Mesothelial cell of epicardium (in vitro differentiated cells): Measurements from ENCODE around the gene CTSA. TPM values are rescaled to one million over a fixed set of nuclear protein-coding genes. Genes with fewer than 3 reads are reported as not detected.

Source experiments
- DNase-seq, 2 experiments: peaks; one replicate each; pipeline ENCODE4 v3.0.0; 2021; ENCODE audit warnings: low spot score in 2 of 2; ENCODE audit not compliant: unreplicated experiment in 2 of 2
- H3K27ac Mint-ChIP-seq: 2 replicates; pipeline ENCODE4 v1.8.0; 2021; ENCODE audit warnings: mixed read lengths
- H3K27me3 Mint-ChIP-seq: 2 replicates; pipeline ENCODE4 v1.8.0; 2021; ENCODE audit warnings: low read depth, mixed read lengths
- H3K36me3 Mint-ChIP-seq: 2 replicates; pipeline ENCODE4 v1.8.0; 2021; ENCODE audit warnings: mixed read lengths
- H3K4me1 Mint-ChIP-seq: 2 replicates; pipeline ENCODE4 v1.8.0; 2021; ENCODE audit warnings: mixed read lengths
- H3K4me3 Mint-ChIP-seq: 2 replicates; pipeline ENCODE4 v1.8.0; 2021; ENCODE audit warnings: mild to moderate bottlenecking, moderate library complexity, mixed read lengths
- H3K9me3 Mint-ChIP-seq: 2 replicates; pipeline ENCODE4 v1.8.0; 2021; ENCODE audit warnings: mixed read lengths
- total RNA-seq: library from RNA; stranded (reverse); gene quantifications from 3 replicates; pipeline ENCODE4 v1.2.1, GENCODE V29; 2021
- TF ChIP-seq, protein P1 (sequence below): fragments of 200-600 bp; sonication (generic); IDR thresholded peaks from one replicate; pipeline ENCODE4 v1.5.0; 2021; ENCODE audit warnings: antibody characterized with exemption; ENCODE audit not compliant: unreplicated experiment

CTSA gene
- total RNA-seq, 1 donor from 2014 or later: 86.7 TPM

DNA sequence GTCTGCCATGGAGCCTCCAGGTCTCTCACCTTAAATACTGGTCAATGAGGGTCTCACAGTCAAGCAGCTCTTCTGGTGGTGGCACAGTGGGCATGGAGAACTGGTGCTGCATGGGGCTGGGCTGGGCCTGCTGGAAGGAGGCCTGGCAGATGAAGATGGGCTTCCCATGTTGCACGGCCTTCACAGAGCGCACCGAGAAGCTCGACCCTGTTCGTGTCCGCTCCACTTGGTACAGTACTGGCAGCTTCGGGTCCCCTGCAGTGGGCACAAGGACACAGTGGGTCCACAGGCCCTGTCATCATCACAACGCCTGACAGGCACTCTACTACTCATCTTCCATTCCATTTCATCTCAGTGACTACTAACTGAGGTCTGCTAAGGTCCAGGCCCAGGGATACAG is 42.7 kb upstream of the CTSA start:
- DNase-seq: no peak
- Mint-ChIP-seq H3K36me3 (peaks cover 20% of the 10 kb centered on the region), H3K27ac (no peak overlapping the region), H3K4me3 (no peak overlapping the region), H3K27me3 (no peaks in the 10 kb centered on the region), H3K9me3 (no peaks in the 10 kb centered on the region), H3K4me1 (no peaks in the 10 kb centered on the region)
- TF ChIP-seq, protein P1, sequence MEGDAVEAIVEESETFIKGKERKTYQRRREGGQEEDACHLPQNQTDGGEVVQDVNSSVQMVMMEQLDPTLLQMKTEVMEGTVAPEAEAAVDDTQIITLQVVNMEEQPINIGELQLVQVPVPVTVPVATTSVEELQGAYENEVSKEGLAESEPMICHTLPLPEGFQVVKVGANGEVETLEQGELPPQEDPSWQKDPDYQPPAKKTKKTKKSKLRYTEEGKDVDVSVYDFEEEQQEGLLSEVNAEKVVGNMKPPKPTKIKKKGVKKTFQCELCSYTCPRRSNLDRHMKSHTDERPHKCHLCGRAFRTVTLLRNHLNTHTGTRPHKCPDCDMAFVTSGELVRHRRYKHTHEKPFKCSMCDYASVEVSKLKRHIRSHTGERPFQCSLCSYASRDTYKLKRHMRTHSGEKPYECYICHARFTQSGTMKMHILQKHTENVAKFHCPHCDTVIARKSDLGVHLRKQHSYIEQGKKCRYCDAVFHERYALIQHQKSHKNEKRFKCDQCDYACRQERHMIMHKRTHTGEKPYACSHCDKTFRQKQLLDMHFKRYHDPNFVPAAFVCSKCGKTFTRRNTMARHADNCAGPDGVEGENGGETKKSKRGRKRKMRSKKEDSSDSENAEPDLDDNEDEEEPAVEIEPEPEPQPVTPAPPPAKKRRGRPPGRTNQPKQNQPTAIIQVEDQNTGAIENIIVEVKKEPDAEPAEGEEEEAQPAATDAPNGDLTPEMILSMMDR: no peak

GRCh38 chr20:45848969-45849582 is 42.1 kb upstream of the CTSA start:
- no peak for DNase-seq
- Mint-ChIP-seq H3K36me3 (peaks cover 19% of the 10 kb centered on the region), H3K27me3 (no peaks in the 10 kb centered on the region), H3K27ac (no peak overlapping the region), H3K9me3 (no peaks in the 10 kb centered on the region), H3K4me3 (no peak overlapping the region), H3K4me1 (no peaks in the 10 kb centered on the region)
- TF ChIP-seq, protein P1: no peak

- DNase-seq: no peak
- no peaks in the 10 kb centered on the region for H3K27me3 Mint-ChIP-seq
- no peak overlapping the region for H3K4me3 Mint-ChIP-seq
- no peaks in the 10 kb centered on the region for H3K9me3 Mint-ChIP-seq
- TF ChIP-seq, protein P1: no peak
- no peak overlapping the region for H3K27ac Mint-ChIP-seq
- peaks cover 15% of the 10 kb centered on the region for H3K36me3 Mint-ChIP-seq
- H3K4me1 Mint-ChIP-seq: no peaks in the 10 kb centered on the region
These were observed 40.9 kb upstream of the CTSA start for GRCh38 chr20:45850238-45850637.

DNA sequence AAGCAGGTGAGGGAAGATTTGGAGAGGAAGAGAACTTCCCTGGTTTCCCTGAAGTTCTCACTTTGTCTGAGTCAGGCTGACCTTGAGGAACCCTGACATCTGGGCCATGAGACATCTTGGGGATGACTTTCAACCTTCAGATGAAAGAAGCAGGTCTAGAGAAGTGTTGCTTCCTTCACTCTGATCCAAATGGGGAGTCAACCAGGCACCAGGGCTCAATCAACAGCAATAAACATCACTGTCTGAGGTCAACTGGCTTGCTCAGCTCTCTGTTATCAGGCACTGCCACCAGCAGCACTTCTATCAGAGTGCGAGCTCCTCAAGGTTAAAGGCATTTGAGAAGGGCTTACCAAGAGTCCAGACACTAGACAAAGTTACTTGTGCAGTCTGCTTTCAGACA is 40.2 kb upstream of the CTSA start:
- Mint-ChIP-seq H3K9me3 (no peaks in the 10 kb centered on the region), H3K27ac (no peak overlapping the region), H3K4me3 (no peak overlapping the region), H3K27me3 (no peaks in the 10 kb centered on the region), H3K36me3 (peaks cover 15% of the 10 kb centered on the region), H3K4me1 (peaks cover 3% of the 10 kb centered on the region)
- no peak for DNase-seq
- TF ChIP-seq, protein P1: no peak

GRCh38 chr20:45851501-45851900 is 39.6 kb upstream of the CTSA start:
- H3K4me3 Mint-ChIP-seq: no peak overlapping the region
- H3K27me3 Mint-ChIP-seq: no peaks in the 10 kb centered on the region
- DNase-seq: no peak
- no peak overlapping the region for H3K27ac Mint-ChIP-seq
- TF ChIP-seq, protein P1: no peak
- no peaks in the 10 kb centered on the region for H3K9me3 Mint-ChIP-seq
- H3K4me1 Mint-ChIP-seq: peaks cover 7% of the 10 kb centered on the region
- H3K36me3 Mint-ChIP-seq: peaks cover 12% of the 10 kb centered on the region

GRCh38 chr20:45852326-45852725 is 38.8 kb upstream of the CTSA start:
- peaks cover 12% of the 10 kb centered on the region for H3K36me3 Mint-ChIP-seq
- no peak for DNase-seq
- H3K27me3 Mint-ChIP-seq: no peaks in the 10 kb centered on the region
- no peaks in the 10 kb centered on the region for H3K9me3 Mint-ChIP-seq
- no peak overlapping the region for H3K4me3 Mint-ChIP-seq
- peaks cover 11% of the 10 kb centered on the region for H3K4me1 Mint-ChIP-seq
- TF ChIP-seq, protein P1: no peak
- H3K27ac Mint-ChIP-seq: no peak overlapping the region
